Measurements from ENCODE around the gene FCRL2. TPM values are rescaled to one million over a fixed set of nuclear protein-coding genes. Genes with fewer than 3 reads are reported as not detected.

Gene FCRL2
- total RNA-seq, 6 experiments from 2014 or later: 0.06 to 0.12 (median 0.08) TPM; not detected in 2

DNA sequence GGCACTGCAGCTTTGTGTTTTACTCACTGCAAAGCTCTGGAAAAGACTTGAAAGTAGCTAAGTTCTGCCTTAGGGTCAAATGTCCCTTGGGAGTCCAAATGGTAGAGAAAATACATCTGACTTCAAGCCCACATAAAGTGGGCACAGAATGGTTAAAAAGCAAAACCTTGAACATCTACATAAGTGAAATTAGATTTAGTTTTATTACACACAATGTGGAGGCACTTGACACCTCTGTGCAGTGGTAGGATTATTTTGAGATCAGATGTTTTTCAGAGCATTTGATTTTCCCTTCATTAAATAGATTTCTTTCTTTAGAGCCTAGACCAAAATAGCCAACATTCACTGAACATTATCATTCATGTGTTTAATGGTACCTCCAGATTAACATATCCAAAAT is 65.1 kb downstream of the FCRL2 start:
- Histone ChIP-seq H3K4me1 (no peaks in the 10 kb centered on the region), H3K36me3 (no peaks in the 10 kb centered on the region), H3K9me3 (no peaks in the 10 kb centered on the region), H3K4me3 (no peak overlapping the region), H3K27me3 (no peaks in the 10 kb centered on the region), H3K27ac (no peak overlapping the region)
- TF ChIP-seq POLR2A (IDR thresholded peaks at IDR 0.05) (no peak), CTCF (IDR thresholded peaks at IDR 0.05) (no peak)
- intact Hi-C loops (cut with DNase I): no loop called here
- no peak for DNase-seq
- ATAC-seq: no peak

DNA sequence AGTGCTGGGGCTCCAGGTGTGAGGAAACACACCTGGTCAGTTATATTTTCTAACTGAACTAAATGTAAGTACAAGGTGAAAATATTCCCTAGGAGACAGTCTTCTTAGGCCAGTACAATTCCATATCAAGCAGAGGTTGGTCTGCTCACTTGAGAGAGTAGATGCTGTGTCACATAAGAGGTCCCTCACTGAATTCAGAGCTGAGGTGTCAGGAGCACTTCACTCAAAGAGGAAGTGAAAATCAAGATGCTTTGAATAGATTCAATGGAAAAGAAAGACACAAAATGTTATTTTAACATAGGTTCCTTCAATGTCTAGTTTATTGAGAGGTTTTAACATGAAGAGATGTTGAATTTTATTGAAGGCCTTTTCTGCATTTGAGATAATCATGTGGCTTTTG is 72.1 kb downstream of the FCRL2 start:
- TF ChIP-seq POLR2A (IDR thresholded peaks at IDR 0.05) (no peak), CTCF (IDR thresholded peaks at IDR 0.05) (no peak)
- Histone ChIP-seq H3K36me3 (no peaks in the 10 kb centered on the region), H3K4me3 (no peak overlapping the region), H3K4me1 (no peaks in the 10 kb centered on the region), H3K27ac (no peak overlapping the region), H3K9me3 (no peaks in the 10 kb centered on the region), H3K27me3 (no peaks in the 10 kb centered on the region)
- intact Hi-C loops (cut with DNase I): no loop called here
- no peak for ATAC-seq
- DNase-seq: no peak

- H3K36me3 ChIP-seq: no peaks in the 10 kb centered on the region
- H3K4me1 ChIP-seq: no peaks in the 10 kb centered on the region
- intact Hi-C loops (cut with DNase I): no loop called here
- WGBS (ENCODE audit: insufficient coverage, low coverage, low lambda C conversion rate, missing lambda C conversion rate): 68% methylated on average over 4 of the region's 4 CpGs
- H3K4me3 ChIP-seq: no peak overlapping the region
- no peaks in the 10 kb centered on the region for H3K27me3 ChIP-seq
- DNase-seq (no peak), ATAC-seq (no peak)
- TF ChIP-seq CTCF (IDR thresholded peaks at IDR 0.05) (no peak), POLR2A (IDR thresholded peaks at IDR 0.05) (no peak)
- H3K27ac ChIP-seq: no peak overlapping the region
- H3K9me3 ChIP-seq: no peaks in the 10 kb centered on the region
These were observed 73.0 kb downstream of the FCRL2 start for GRCh38 chr1:157703981-157704380.

DNA sequence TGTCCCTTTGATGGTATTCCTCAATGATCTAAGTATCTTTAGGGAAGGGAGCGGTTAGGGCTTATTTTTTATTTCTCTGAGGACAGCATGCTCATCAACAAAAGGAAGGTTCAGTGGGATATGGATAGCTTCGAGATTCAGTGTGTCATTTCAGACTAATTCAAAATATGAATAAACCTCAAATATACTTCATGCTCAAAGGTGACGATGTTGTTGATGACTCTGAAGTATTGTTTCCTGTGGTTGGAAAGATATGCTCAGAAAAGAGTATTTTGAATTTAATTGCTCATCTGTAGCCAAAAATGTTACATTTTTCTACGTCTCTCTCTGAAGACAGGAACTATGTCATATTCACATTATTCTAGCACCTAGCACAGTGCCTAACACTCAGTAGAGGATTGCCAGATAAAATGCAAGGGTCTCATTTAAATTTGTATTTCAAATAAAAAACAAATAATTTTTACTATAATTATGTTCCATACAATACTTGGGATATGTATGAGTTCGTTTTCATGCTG is 74.6 kb downstream of the FCRL2 start:
- WGBS (ENCODE audit: insufficient coverage, low coverage, low lambda C conversion rate, missing lambda C conversion rate): 41% methylated on average over 5 of the region's 5 CpGs
- Histone ChIP-seq H3K36me3 (no peaks in the 10 kb centered on the region), H3K4me3 (no peak overlapping the region), H3K27me3 (no peaks in the 10 kb centered on the region), H3K9me3 (no peaks in the 10 kb centered on the region), H3K4me1 (no peaks in the 10 kb centered on the region), H3K27ac (no peak overlapping the region)
- ATAC-seq (no peak), DNase-seq (no peak)
- intact Hi-C loops (cut with DNase I): no loop called here
- TF ChIP-seq POLR2A (IDR thresholded peaks at IDR 0.05): no peak
- TF ChIP-seq CTCF (IDR thresholded peaks at IDR 0.05): no peak

GRCh38 chr1:157700732-157701131 is 76.2 kb downstream of the FCRL2 start, which contains the start of gene FCRL3:
Gene FCRL3, minus strand, starts transcription at chr1:157700769. Its CDS starts 280 bp downstream, at chr1:157700489.
- H3K9me3 ChIP-seq: no peaks in the 10 kb centered on the region
- no peak within 1 kb of the TSS for H3K27ac ChIP-seq
- DNase-seq (no peak), ATAC-seq (peak in 1 of 4 donors; percentile 28)
- no peaks in the 10 kb centered on the region for H3K36me3 ChIP-seq
- no peaks in the 10 kb centered on the region for H3K27me3 ChIP-seq
- no peak for TF ChIP-seq POLR2A (IDR thresholded peaks at IDR 0.05)
- no peak for TF ChIP-seq CTCF (IDR thresholded peaks at IDR 0.05)
- WGBS (ENCODE audit: insufficient coverage, low coverage, low lambda C conversion rate, missing lambda C conversion rate): 66% methylated on average over 4 of the region's 4 CpGs
- H3K4me1 ChIP-seq: no peaks in the 10 kb centered on the region
- no peak within 1 kb of the TSS for H3K4me3 ChIP-seq
- intact Hi-C loops (cut with DNase I): no loop called here
